Stomach (tissue), 4 donors: ENCODE measurements around the gene RNASEH2B.

Source experiments
- CTCF ChIP-seq, 7 experiments: fragments of 450-650 bp in 4 of 7; fragments of 200-600 bp in 3 of 7; sonication (generic) in 3 of 7; IDR thresholded peaks; one replicate each; pipeline ENCODE4 v1.5.1; 2016 to 2019; ENCODE audit warnings: antibody characterized with exemption in 7 of 7, control low read depth in 2 of 7, mild to moderate bottlenecking in 1 of 7
- POLR2A ChIP-seq, 4 donors: fragments of 450-650 bp; IDR thresholded peaks; one replicate each; pipeline ENCODE4 v1.6.1; 2016; ENCODE audit warnings: antibody characterized with exemption in 4 of 4, control low read depth in 2 of 4, mild to moderate bottlenecking in 1 of 4, moderate library complexity in 1 of 4
- POLR2AphosphoS5 ChIP-seq, 3 donors: sonication (generic); formaldehyde crosslinking; IDR thresholded peaks; one replicate each; pipeline ENCODE4 v1.6.1; 2016; ENCODE audit warnings: antibody characterized with exemption in 3 of 3

GRCh38 chr13:50990065-50990817 lies 80.7 kb downstream of the RNASEH2B start:
- TF ChIP-seq CTCF (IDR thresholded peaks at IDR 0.05) = no peak
- no peak for TF ChIP-seq POLR2AphosphoS5 (IDR thresholded peaks at IDR 0.05)
- no peak for TF ChIP-seq POLR2A (IDR thresholded peaks at IDR 0.05)
